HG03280 (cell line): ENCODE data around the gene QSOX1.
"Not testable (repeated sequence)": the region's sequence is repeated elsewhere in the genome, so short reads cannot be mapped to it uniquely, and the experiment has no call there.

Experiments
- ATAC-seq: cut with Tn5 transposase; IDR thresholded peaks from one replicate; pipeline ENCODE4 v1.9.1; 2021; ENCODE audit warnings: mild to moderate bottlenecking, moderate library complexity; ENCODE audit not compliant: unreplicated experiment

The QSOX1 gene

GRCh38 chr1:180154325-180155181 lies at the start of gene QSOX1:
TSS of gene QSOX1 (plus strand) at chr1:180154869. CDS start at chr1:180154908, 39 bp downstream.
- peak; percentile 91 for ATAC-seq

- no peak for ATAC-seq
These were observed 42.6 kb upstream of the QSOX1 start for GRCh38 chr1:180112091-180112490.

- no peak for ATAC-seq
These were observed 41.6 kb upstream of the QSOX1 start for GRCh38 chr1:180112984-180113647.

GRCh38 chr1:180114396-180114945 lies 40.2 kb upstream of the QSOX1 start:
- ATAC-seq: no peak

- ATAC-seq: no peak
These were observed 37.5 kb upstream of the QSOX1 start for GRCh38 chr1:180116964-180117763.

GRCh38 chr1:180117764-180118116 lies 36.9 kb upstream of the QSOX1 start:
- no peak for ATAC-seq

GRCh38 chr1:180119837-180120236 lies 34.8 kb upstream of the QSOX1 start:
- ATAC-seq: no peak

- no peak for ATAC-seq
These were observed 31.2 kb upstream of the QSOX1 start for GRCh38 chr1:180123463-180123936.

- no peak for ATAC-seq
These were observed 24.0 kb upstream of the QSOX1 start for GRCh38 chr1:180130651-180131050.

GRCh38 chr1:180131510-180131909 lies 23.2 kb upstream of the QSOX1 start:
- ATAC-seq: no peak

- no peak for ATAC-seq
These were observed 21.5 kb upstream of the QSOX1 start for GRCh38 chr1:180133193-180133592.

GRCh38 chr1:180133688-180134087 lies 21.0 kb upstream of the QSOX1 start:
- not testable (repeated sequence) for ATAC-seq

GRCh38 chr1:180135535-180135934 lies 19.1 kb upstream of the QSOX1 start:
- ATAC-seq: no peak

- no peak for ATAC-seq
These were observed 18.2 kb upstream of the QSOX1 start for GRCh38 chr1:180136331-180136967.

- no peak for ATAC-seq
These were observed 17.7 kb upstream of the QSOX1 start for GRCh38 chr1:180136968-180137356.

GRCh38 chr1:180137776-180138175 lies 16.9 kb upstream of the QSOX1 start:
- no peak for ATAC-seq

GRCh38 chr1:180141381-180141934 lies 13.2 kb upstream of the QSOX1 start:
- ATAC-seq: no peak

- ATAC-seq: no peak
These were observed 11.3 kb upstream of the QSOX1 start for GRCh38 chr1:180143359-180143758.

GRCh38 chr1:180144659-180145357 lies 9.9 kb upstream of the QSOX1 start:
- no peak for ATAC-seq

- no peak for ATAC-seq
These were observed 9.2 kb upstream of the QSOX1 start for GRCh38 chr1:180145446-180145845.
